SK-N-MC (cell line): ENCODE data around the gene AK3.
A peak's percentile ranks its signal among the peaks of the same experiment; 100 is the strongest.

Experiments
- DNase-seq: peaks from one replicate; pipeline ENCODE4 v3.0.0-alpha.2; 2011; ENCODE audit warnings: low read depth, low spot score
- H3K27ac ChIP-seq: fragments of 200-600 bp; sonication (generic); 2 replicates; pipeline ENCODE4 v1.5.1; 2016; ENCODE audit warnings: mixed run types
- H3K36me3 ChIP-seq: fragments of 200-600 bp; sonication (generic); 2 replicates; pipeline ENCODE4 v1.6.1; 2017; ENCODE audit warnings: antibody characterized with exemption, low read length, mixed read lengths; ENCODE audit not compliant: insufficient read depth
- H3K4me3 ChIP-seq: fragments of 200-600 bp; sonication (generic); 2 replicates; pipeline ENCODE4 v1.5.1; 2016
- H3K9ac ChIP-seq: fragments of 200-600 bp; sonication (generic); 2 replicates; pipeline ENCODE4 v1.8.0; 2017; ENCODE audit warnings: mixed run types, mixed read lengths; ENCODE audit not compliant: insufficient read length
- H3K9me3 ChIP-seq: fragments of 200-600 bp; sonication (generic); 2 replicates; pipeline ENCODE4 v1.6.1; 2017; ENCODE audit warnings: low read depth, mild to moderate bottlenecking, antibody characterized with exemption, low read length, moderate library complexity, mixed read lengths
- EZH2 ChIP-seq: fragments of 200-600 bp; sonication (generic); IDR thresholded peaks from one replicate; pipeline ENCODE4 v1.6.1; 2017; ENCODE audit warnings: antibody characterized with exemption
- FOXP2 ChIP-seq: optimal IDR thresholded peaks from 2 replicates; pipeline ENCODE3; 2011; ENCODE audit warnings: mild to moderate bottlenecking, moderate library complexity; ENCODE audit not compliant: insufficient read depth; ENCODE audit errors: extremely low read length, control extremely low read depth
- POLR2AphosphoS5 ChIP-seq: IDR thresholded peaks from 2 replicates; pipeline ENCODE4 v1.6.1; 2012; ENCODE audit warnings: mild to moderate bottlenecking, low read depth, low read length, borderline replicate concordance

AK3 gene

GRCh38 chr9:4721736-4722135 is 19.3 kb downstream of the AK3 start:
- Histone ChIP-seq H3K27ac (no peak overlapping the region), H3K36me3 (peaks cover 92% of the 10 kb centered on the region), H3K4me3 (no peak overlapping the region), H3K9me3 (no peaks in the 10 kb centered on the region), H3K9ac (no peak overlapping the region)
- no peak for DNase-seq
- TF ChIP-seq FOXP2, result no peak
- no peak for TF ChIP-seq EZH2
- TF ChIP-seq POLR2AphosphoS5, result no peak

GRCh38 chr9:4718911-4719310 is 22.1 kb downstream of the AK3 start:
- peaks cover 90% of the 10 kb centered on the region for H3K36me3 ChIP-seq
- no peak for DNase-seq
- TF ChIP-seq FOXP2, result no peak
- no peak for TF ChIP-seq POLR2AphosphoS5
- no peak for TF ChIP-seq EZH2

GRCh38 chr9:4717815-4718214 is 23.2 kb downstream of the AK3 start:
- Histone ChIP-seq H3K36me3 (peaks cover 92% of the 10 kb centered on the region), H3K4me3 (no peak overlapping the region), H3K9me3 (no peaks in the 10 kb centered on the region), H3K27ac (0 out of 2 replicates have a peak overlapping the region, but pooled peaks have one; percentile 16), H3K9ac (no peak overlapping the region)
- TF ChIP-seq POLR2AphosphoS5 (no peak), EZH2 (no peak), FOXP2 (no peak)
- DNase-seq, result no peak

More at GRCh38 chr9:4718911-4719310, 22.1 kb downstream of the AK3 start:
- Histone ChIP-seq H3K4me3 (no peak overlapping the region), H3K9me3 (no peaks in the 10 kb centered on the region), H3K27ac (no peak overlapping the region), H3K9ac (no peak overlapping the region)

GRCh38 chr9:4716163-4716562 is 24.8 kb downstream of the AK3 start:
- Histone ChIP-seq H3K9me3 (no peaks in the 10 kb centered on the region), H3K4me3 (no peak overlapping the region), H3K36me3 (peaks cover 94% of the 10 kb centered on the region), H3K9ac (no peak overlapping the region), H3K27ac (no peak overlapping the region)
- TF ChIP-seq FOXP2, result no peak
- no peak for TF ChIP-seq EZH2
- TF ChIP-seq POLR2AphosphoS5, result no peak
- DNase-seq, result no peak

GRCh38 chr9:4714266-4715016 is 26.6 kb downstream of the AK3 start:
- Histone ChIP-seq H3K4me3 (no peak overlapping the region), H3K27ac (peak overlapping the region; percentile 45), H3K9ac (no peak overlapping the region), H3K9me3 (no peaks in the 10 kb centered on the region), H3K36me3 (peaks cover 88% of the 10 kb centered on the region)
- no peak for TF ChIP-seq FOXP2
- no peak for TF ChIP-seq EZH2
- TF ChIP-seq POLR2AphosphoS5, result no peak
- DNase-seq, result no peak

DNA sequence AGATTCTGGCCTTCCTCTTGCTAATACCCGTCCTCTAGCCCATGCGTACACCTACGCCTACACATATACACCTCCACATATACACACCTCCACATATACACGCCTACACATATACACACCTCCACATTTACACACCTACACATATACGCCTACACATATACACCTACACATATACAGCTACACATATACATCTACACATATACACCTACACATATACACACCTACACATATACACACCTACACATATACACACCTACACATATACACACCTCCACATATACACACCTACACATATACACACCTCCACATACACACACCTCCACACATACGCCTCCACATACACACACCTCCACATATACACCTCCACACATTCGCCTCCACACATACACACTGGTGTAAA is 27.2 kb downstream of the AK3 start:
- DNase-seq, result no peak
- TF ChIP-seq EZH2 (no peak), POLR2AphosphoS5 (no peak), FOXP2 (no peak)
- Histone ChIP-seq H3K9me3 (no peaks in the 10 kb centered on the region), H3K4me3 (no peak overlapping the region), H3K36me3 (peaks cover 88% of the 10 kb centered on the region), H3K9ac (no peak overlapping the region), H3K27ac (peak overlapping the region; percentile 45; the same call in 1 of the 2 replicates)

- peaks cover 87% of the 10 kb centered on the region for H3K36me3 ChIP-seq
- TF ChIP-seq EZH2, result no peak
- TF ChIP-seq FOXP2, result no peak
- no peak for TF ChIP-seq POLR2AphosphoS5
- H3K4me3 ChIP-seq, result no peak overlapping the region
- no peak for DNase-seq
- no peaks in the 10 kb centered on the region for H3K9me3 ChIP-seq
- peak overlapping the region; percentile 7; the same call in 1 of the 2 replicates for H3K27ac ChIP-seq
- no peak overlapping the region for H3K9ac ChIP-seq
Measured at GRCh38 chr9:4709380-4709779, 31.6 kb downstream of the AK3 start.

GRCh38 chr9:4706971-4707622 is 33.9 kb downstream of the AK3 start:
- peak overlapping the region; percentile 56 for H3K27ac ChIP-seq
- DNase-seq, result no peak
- TF ChIP-seq FOXP2 (no peak), EZH2 (no peak), POLR2AphosphoS5 (no peak)
- no peak overlapping the region for H3K4me3 ChIP-seq
- peaks cover 86% of the 10 kb centered on the region for H3K36me3 ChIP-seq
- no peak overlapping the region for H3K9ac ChIP-seq
- H3K9me3 ChIP-seq, result no peaks in the 10 kb centered on the region

DNA sequence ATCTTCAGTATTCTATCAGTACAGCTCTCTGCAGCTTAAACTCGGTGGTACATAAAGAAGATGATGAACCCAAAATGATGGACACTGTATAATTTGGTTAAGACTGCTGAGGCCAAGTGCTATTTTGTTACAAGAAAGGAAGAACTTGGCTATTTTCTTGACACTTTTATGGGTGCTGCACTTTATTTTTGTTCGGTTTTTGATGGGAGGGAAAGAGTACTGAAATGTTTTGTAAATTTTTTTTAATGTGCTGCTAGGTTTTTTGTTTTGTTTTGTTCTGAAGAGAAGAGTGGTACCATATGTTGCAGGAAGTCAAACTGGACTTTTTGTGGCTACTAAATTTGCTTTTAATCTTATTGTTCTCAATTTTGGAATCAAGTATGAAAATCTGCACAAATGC is 35.0 kb downstream of the AK3 start:
- TF ChIP-seq EZH2 (no peak), POLR2AphosphoS5 (no peak), FOXP2 (no peak)
- no peaks in the 10 kb centered on the region for H3K9me3 ChIP-seq
- H3K36me3 ChIP-seq, result peaks cover 86% of the 10 kb centered on the region
- H3K4me3 ChIP-seq, result no peak overlapping the region
- DNase-seq, result no peak
- H3K9ac ChIP-seq, result no peak overlapping the region
- H3K27ac ChIP-seq, result peak overlapping the region; percentile 56; the same call in 1 of the 2 replicates
